Measurements from ENCODE around the gene ITGA1. TPM values are rescaled to one million over a fixed set of nuclear protein-coding genes. Genes with fewer than 3 reads are reported as not detected.

The ITGA1 gene
- total RNA-seq, 1 experiment from 2014 or later: 4.0 TPM

GRCh38 chr5:52799358-52799982, 11.8 kb downstream of the ITGA1 start:
- H3K4me2 ChIP-seq: peak overlapping the region; percentile 87
- no TSS peak for BruUV-seq (replicated peaks)
- peak overlapping the region; percentile 99 for H3K27ac ChIP-seq
- peaks cover 36% of the 10 kb centered on the region for H3K36me3 ChIP-seq (ENCODE audit: low read depth)
- TF ChIP-seq EZH2 (IDR thresholded peaks at IDR 0.05; ENCODE audit: low read depth) (no peak), CTCF (conservative IDR thresholded peaks at IDR 0.05) (no peak)
- peak overlapping the region; percentile 96 for H2AFZ ChIP-seq
- DNase-seq: peak; percentile 46 to 55
- ChIA-PET POLR2A (ENCODE audit: unreplicated experiment) (interaction anchor here (0.6 to 1.0 kb wide), 6 partner anchors 9 to 639 kb away, joined by 3 to 6 read pairs (median 4); no protein-coding TSS in a partner anchor), CTCF (interaction anchor here (0.8 to 1.5 kb wide), 2 partner anchors 116 to 149 kb away, joined by 5 to 8 read pairs; no protein-coding TSS in a partner anchor)
- peak overlapping the region; percentile 68 for H3K4me3 ChIP-seq
- intact Hi-C loops (cut with micrococcal nuclease; ENCODE audit: unreplicated experiment): loop anchor here (1.0 kb wide), 2 partner anchors 11 to 12 kb away; no protein-coding TSS in a partner anchor
- H3F3A ChIP-seq (ENCODE audit: insufficient read depth, low read depth): peaks cover 13% of the 10 kb centered on the region; the same call in 1 of the 2 replicates
- no peaks in the 10 kb centered on the region for H3K9me3 ChIP-seq (ENCODE audit: insufficient read depth, low read depth)
- H3K79me2 ChIP-seq (ENCODE audit: low read depth): peaks cover 67% of the 10 kb centered on the region
- H4K20me1 ChIP-seq (ENCODE audit: insufficient read depth): peaks cover 32% of the 10 kb centered on the region
- H3K9me2 ChIP-seq (ENCODE audit: insufficient read depth): no peaks in the 10 kb centered on the region
- no peaks in the 10 kb centered on the region for H3K27me3 ChIP-seq (ENCODE audit: insufficient read depth, low read depth)
- peaks cover 35% of the 10 kb centered on the region for H3K4me1 ChIP-seq (replicated peaks; ENCODE audit: insufficient read depth)

DNA sequence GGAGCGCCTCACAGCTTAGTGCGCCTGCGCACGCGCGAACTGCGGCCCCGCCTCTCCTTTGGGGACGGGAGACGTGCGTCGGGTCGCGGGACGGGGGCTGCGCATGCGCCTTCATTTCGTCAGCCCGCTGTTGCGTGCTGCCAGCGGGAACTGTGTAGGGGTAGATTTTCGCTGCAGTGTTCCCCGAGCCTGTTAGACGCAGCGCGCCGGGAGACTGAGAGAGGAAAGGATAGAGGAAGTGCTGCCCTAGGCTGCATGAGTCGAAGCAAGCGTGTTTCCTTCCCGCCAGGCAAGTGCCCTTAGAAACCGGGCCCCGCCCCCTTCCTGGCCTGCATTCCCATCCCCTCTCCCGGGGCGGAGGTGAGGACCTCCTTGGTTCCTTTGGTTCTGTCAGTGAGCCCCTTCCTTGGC, 12.3 kb downstream of the ITGA1 start:
- H3K27ac ChIP-seq: peak overlapping the region; percentile 99
- no peaks in the 10 kb centered on the region for H3K27me3 ChIP-seq (ENCODE audit: insufficient read depth, low read depth)
- H3K9me3 ChIP-seq (ENCODE audit: insufficient read depth, low read depth): no peaks in the 10 kb centered on the region
- TF ChIP-seq EZH2 (IDR thresholded peaks at IDR 0.05; ENCODE audit: low read depth): no peak
- H3K79me2 ChIP-seq (ENCODE audit: low read depth): peaks cover 73% of the 10 kb centered on the region
- H2AFZ ChIP-seq: peak overlapping the region; percentile 96
- H3K4me1 ChIP-seq (replicated peaks; ENCODE audit: insufficient read depth): peaks cover 39% of the 10 kb centered on the region
- H3F3A ChIP-seq (ENCODE audit: insufficient read depth, low read depth): peaks cover 13% of the 10 kb centered on the region; the same call in 1 of the 2 replicates
- H3K4me3 ChIP-seq: peak overlapping the region; percentile 68
- no TSS peak for BruUV-seq (replicated peaks)
- CTCF ChIA-PET: interaction anchor here (0.8 to 1.5 kb wide), 2 partner anchors 115 to 149 kb away, joined by 5 to 8 read pairs; no protein-coding TSS in a partner anchor
- peak overlapping the region; percentile 87 for H3K4me2 ChIP-seq
- H3K9me2 ChIP-seq (ENCODE audit: insufficient read depth): no peaks in the 10 kb centered on the region
- POLR2A ChIA-PET (ENCODE audit: unreplicated experiment): interaction anchor here (0.6 to 1.0 kb wide), 5 partner anchors 9 to 639 kb away, joined by 3 to 6 read pairs (median 3); no protein-coding TSS in a partner anchor
- H3K36me3 ChIP-seq (ENCODE audit: low read depth): peaks cover 39% of the 10 kb centered on the region
- H4K20me1 ChIP-seq (ENCODE audit: insufficient read depth): peaks cover 34% of the 10 kb centered on the region
- intact Hi-C loops (cut with micrococcal nuclease; ENCODE audit: unreplicated experiment): loop anchor here (1.0 to 5.0 kb wide), 3 partner anchors 11 to 117 kb away; no protein-coding TSS in a partner anchor
- peak; percentile 81 to 93 for DNase-seq

DNA sequence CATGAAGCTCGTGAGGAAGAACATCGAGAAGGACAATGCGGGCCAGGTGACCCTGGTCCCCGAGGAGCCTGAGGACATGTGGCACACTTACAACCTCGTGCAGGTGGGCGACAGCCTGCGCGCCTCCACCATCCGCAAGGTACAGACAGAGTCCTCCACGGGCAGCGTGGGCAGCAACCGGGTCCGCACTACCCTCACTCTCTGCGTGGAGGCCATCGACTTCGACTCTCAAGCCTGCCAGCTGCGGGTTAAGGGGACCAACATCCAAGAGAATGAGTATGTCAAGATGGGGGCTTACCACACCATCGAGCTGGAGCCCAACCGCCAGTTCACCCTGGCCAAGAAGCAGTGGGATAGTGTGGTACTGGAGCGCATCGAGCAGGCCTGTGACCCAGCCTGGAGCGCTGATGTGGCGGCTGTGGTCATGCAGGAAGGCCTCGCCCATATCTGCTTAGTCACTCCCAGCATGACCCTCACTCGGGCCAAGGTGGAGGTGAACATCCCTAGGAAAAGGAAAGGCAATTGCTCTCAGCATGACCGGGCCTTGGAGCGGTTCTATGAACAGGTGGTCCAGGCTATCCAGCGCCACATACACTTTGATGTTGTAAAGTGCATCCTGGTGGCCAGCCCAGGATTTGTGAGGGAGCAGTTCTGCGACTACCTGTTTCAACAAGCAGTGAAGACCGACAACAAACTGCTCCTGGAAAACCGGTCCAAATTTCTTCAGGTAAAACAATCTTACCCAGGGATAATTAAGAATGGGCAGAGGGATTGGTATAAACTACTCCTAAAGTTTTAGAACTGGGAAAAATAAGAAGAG, 12.9 kb downstream of the ITGA1 start:
- intact Hi-C loops (cut with micrococcal nuclease; ENCODE audit: unreplicated experiment): loop anchor here (5.0 kb wide), 1 partner anchor 117 kb away; no protein-coding TSS in a partner anchor
- CTCF ChIA-PET: no interaction called here
- no peak for TF ChIP-seq EZH2 (IDR thresholded peaks at IDR 0.05; ENCODE audit: low read depth)
- TF ChIP-seq CTCF (conservative IDR thresholded peaks at IDR 0.05): no peak
- H3K36me3 ChIP-seq (ENCODE audit: low read depth): peaks cover 44% of the 10 kb centered on the region
- no peaks in the 10 kb centered on the region for H3K9me3 ChIP-seq (ENCODE audit: insufficient read depth, low read depth)
- H3K4me3 ChIP-seq: peak overlapping the region; percentile 68
- peak overlapping the region; percentile 87 for H3K4me2 ChIP-seq
- DNase-seq: peak; percentile 66 to 76
- H3K27me3 ChIP-seq (ENCODE audit: insufficient read depth, low read depth): no peaks in the 10 kb centered on the region
- H3K27ac ChIP-seq: peak overlapping the region; percentile 99
- TSS peak; percentile 78 for BruUV-seq (replicated peaks)
- peaks cover 34% of the 10 kb centered on the region for H4K20me1 ChIP-seq (ENCODE audit: insufficient read depth)
- H3K79me2 ChIP-seq (ENCODE audit: low read depth): peaks cover 79% of the 10 kb centered on the region
- peaks cover 13% of the 10 kb centered on the region; the same call in 1 of the 2 replicates for H3F3A ChIP-seq (ENCODE audit: insufficient read depth, low read depth)
- POLR2A ChIA-PET (ENCODE audit: unreplicated experiment): interaction anchor here (1.0 kb wide), 1 partner anchor 8 kb away, joined by 4 read pairs; no protein-coding TSS in a partner anchor
- H2AFZ ChIP-seq: peak overlapping the region; percentile 96
- H3K4me1 ChIP-seq (replicated peaks; ENCODE audit: insufficient read depth): peaks cover 41% of the 10 kb centered on the region
- H3K9me2 ChIP-seq (ENCODE audit: insufficient read depth): no peaks in the 10 kb centered on the region
